Stimulated activated CD8-positive, alpha-beta memory T cell treated with anti-CD3 and anti-CD28 coated beads, Interleukin-12 subunit alpha, Interleukin-12 subunit beta, amount 100 ng/mL, for 4 hours (primary cell): Measurements from ENCODE around the gene KCNQ1OT1.
"Not testable (repeated sequence)": the region's sequence is repeated elsewhere in the genome, so short reads cannot be mapped to it uniquely, and the experiment has no call there.

ENCODE experiments used
- DNase-seq: peaks from one replicate; pipeline ENCODE4 v3.0.0-alpha.2; 2020; ENCODE audit warnings: low read depth

The KCNQ1OT1 gene

GRCh38 chr11:2652333-2653197, 47.2 kb downstream of the KCNQ1OT1 start:
- DNase-seq: no peak

GRCh38 chr11:2651826-2652271, 47.9 kb downstream of the KCNQ1OT1 start:
- no peak for DNase-seq

- DNase-seq: no peak
Observed at GRCh38 chr11:2651054-2651617, 48.7 kb downstream of the KCNQ1OT1 start.

- DNase-seq: no peak
Observed at GRCh38 chr11:2650343-2650867, 49.4 kb downstream of the KCNQ1OT1 start.

GRCh38 chr11:2649848-2650247, 49.9 kb downstream of the KCNQ1OT1 start:
- no peak for DNase-seq

- no peak for DNase-seq
Observed at GRCh38 chr11:2649400-2649799, 50.4 kb downstream of the KCNQ1OT1 start.

- DNase-seq: no peak
Observed at GRCh38 chr11:2647953-2648352, 51.8 kb downstream of the KCNQ1OT1 start.

GRCh38 chr11:2647167-2647566, 52.6 kb downstream of the KCNQ1OT1 start:
- DNase-seq: no peak

- no peak for DNase-seq
Observed at GRCh38 chr11:2645779-2646118, 54.0 kb downstream of the KCNQ1OT1 start.

- DNase-seq: no peak
Observed at GRCh38 chr11:2644844-2645778, 54.7 kb downstream of the KCNQ1OT1 start.

GRCh38 chr11:2643746-2644145, 56.0 kb downstream of the KCNQ1OT1 start:
- no peak for DNase-seq

- DNase-seq: no peak
Observed at GRCh38 chr11:2641623-2642022, 58.2 kb downstream of the KCNQ1OT1 start.

- DNase-seq: not testable (repeated sequence)
Observed at GRCh38 chr11:2639763-2640162, 60.0 kb downstream of the KCNQ1OT1 start.

GRCh38 chr11:2631161-2631560, 68.6 kb downstream of the KCNQ1OT1 start:
- DNase-seq: no peak

- no peak for DNase-seq
Observed at GRCh38 chr11:2630679-2631078, 69.1 kb downstream of the KCNQ1OT1 start.

- no peak for DNase-seq
Observed at GRCh38 chr11:2625183-2625582, 74.6 kb downstream of the KCNQ1OT1 start.

- no peak for DNase-seq
Observed at GRCh38 chr11:2621894-2622293, 77.9 kb downstream of the KCNQ1OT1 start.

- no peak for DNase-seq
Observed at GRCh38 chr11:2612884-2613571, 86.8 kb downstream of the KCNQ1OT1 start.

- no peak for DNase-seq
Observed at GRCh38 chr11:2609345-2609744, 90.4 kb downstream of the KCNQ1OT1 start.

- DNase-seq: no peak
Observed at GRCh38 chr11:2599561-2600189, 100.1 kb downstream of the KCNQ1OT1 start.

GRCh38 chr11:2595204-2595603, 104.6 kb downstream of the KCNQ1OT1 start:
- no peak for DNase-seq
